Vagina (tissue), 2 donors: Measurements from ENCODE around the gene KBTBD6. TPM values are rescaled to one million over a fixed set of nuclear protein-coding genes. Genes with fewer than 3 reads are reported as not detected.

ENCODE experiments used
- DNase-seq, 2 donors: peaks; one replicate each; pipeline ENCODE4 v3.0.0-alpha.2; 2017; ENCODE audit errors: extremely low spot score in 2 of 2
- H3K27ac ChIP-seq: fragments of 200-600 bp; sonication (generic); one replicate; pipeline ENCODE4 v1.5.1; 2019
- H3K27me3 ChIP-seq: fragments of 200-600 bp; sonication (generic); one replicate; pipeline ENCODE4 v1.5.1; 2019
- H3K36me3 ChIP-seq, 2 donors: fragments of 200-600 bp; sonication (generic); one replicate each; pipeline ENCODE4 v1.5.1; 2017 to 2019
- H3K4me1 ChIP-seq: fragments of 200-600 bp; sonication (generic); one replicate; pipeline ENCODE4 v1.5.1; 2019
- H3K4me3 ChIP-seq, 2 donors: fragments of 200-600 bp; sonication (generic); 1 replicate in 1 of 2; 2 replicates in 1 of 2; pipeline ENCODE4 v1.5.1; 2016 to 2019
- H3K9me3 ChIP-seq: fragments of 200-600 bp; sonication (generic); one replicate; pipeline ENCODE4 v1.5.1; 2019
- CTCF ChIP-seq, 3 experiments: fragments of 450-650 bp in 2 of 3; fragments of 200-600 bp in 1 of 3; sonication (generic) in 1 of 3; IDR thresholded peaks; one replicate each; pipeline ENCODE4 v1.5.1; 2017 to 2019; ENCODE audit warnings: antibody characterized with exemption in 3 of 3, mild to moderate bottlenecking in 2 of 3, moderate library complexity in 2 of 3
- POLR2A ChIP-seq, 2 donors: fragments of 450-650 bp; IDR thresholded peaks; one replicate each; pipeline ENCODE4 v1.6.1; 2017; ENCODE audit warnings: antibody characterized with exemption in 2 of 2, mild to moderate bottlenecking in 2 of 2, moderate library complexity in 2 of 2
- POLR2AphosphoS5 ChIP-seq, 2 donors: sonication (generic); formaldehyde crosslinking; IDR thresholded peaks; one replicate each; pipeline ENCODE4 v1.9.0; 2017; ENCODE audit warnings: antibody characterized with exemption in 2 of 2, mild to moderate bottlenecking in 2 of 2, low read depth in 1 of 2; ENCODE audit not compliant: insufficient read depth in 1 of 2
- intact Hi-C: fragments of 100-400 bp; cut with DNase I; formaldehyde crosslinking; loops from one replicate; pipeline ENCODE4 v1.15.1; 2023
- total RNA-seq: library from RNA; depleted of rRNA; stranded (reverse); fragments of >200 nt; gene quantifications from one replicate; pipeline ENCODE4 v1.2.3, GENCODE V29; 2016

Gene KBTBD6
- total RNA-seq, 1 donor from 2014 or later = 8.1 TPM

GRCh38 chr13:41162151-41162550 lies 29.5 kb upstream of the KBTBD6 start:
- Histone ChIP-seq H3K9me3 (no peaks in the 10 kb centered on the region), H3K27ac (no peak overlapping the region), H3K36me3 (no peaks in the 10 kb centered on the region), H3K27me3 (no peaks in the 10 kb centered on the region), H3K4me3 (no peak overlapping the region), H3K4me1 (no peaks in the 10 kb centered on the region)
- no peak for DNase-seq
- intact Hi-C loops = no loop called here
- TF ChIP-seq POLR2AphosphoS5 (IDR thresholded peaks at IDR 0.05; ENCODE audit: insufficient read depth in 1 of 2, low read depth in 1 of 2) (no peak), POLR2A (IDR thresholded peaks at IDR 0.05) (no peak), CTCF (IDR thresholded peaks at IDR 0.05) (no peak)

- TF ChIP-seq CTCF (IDR thresholded peaks at IDR 0.05) (no peak), POLR2A (IDR thresholded peaks at IDR 0.05) (no peak), POLR2AphosphoS5 (IDR thresholded peaks at IDR 0.05; ENCODE audit: insufficient read depth in 1 of 2, low read depth in 1 of 2) (no peak)
- Histone ChIP-seq H3K36me3 (no peaks in the 10 kb centered on the region), H3K4me1 (no peaks in the 10 kb centered on the region), H3K27ac (no peak overlapping the region), H3K4me3 (no peak overlapping the region), H3K9me3 (no peaks in the 10 kb centered on the region), H3K27me3 (no peaks in the 10 kb centered on the region)
- DNase-seq = no peak
- intact Hi-C loops = no loop called here
These were observed 26.6 kb upstream of the KBTBD6 start for GRCh38 chr13:41159174-41159573.

- intact Hi-C loops = no loop called here
- no peak overlapping the region for H3K27ac ChIP-seq
- H3K4me3 ChIP-seq = no peak overlapping the region
- H3K9me3 ChIP-seq = peaks cover under 1% of the 10 kb centered on the region
- no peaks in the 10 kb centered on the region for H3K27me3 ChIP-seq
- DNase-seq = no peak
- H3K4me1 ChIP-seq = no peaks in the 10 kb centered on the region
- H3K36me3 ChIP-seq = no peaks in the 10 kb centered on the region
- TF ChIP-seq POLR2AphosphoS5 (IDR thresholded peaks at IDR 0.05; ENCODE audit: insufficient read depth in 1 of 2, low read depth in 1 of 2) = no peak
- no peak for TF ChIP-seq CTCF (IDR thresholded peaks at IDR 0.05)
- no peak for TF ChIP-seq POLR2A (IDR thresholded peaks at IDR 0.05)
These were observed 24.6 kb upstream of the KBTBD6 start for GRCh38 chr13:41157048-41157717.

GRCh38 chr13:41156620-41157019 lies 24.0 kb upstream of the KBTBD6 start:
- no peaks in the 10 kb centered on the region for H3K4me1 ChIP-seq
- H3K9me3 ChIP-seq = peaks cover 2% of the 10 kb centered on the region
- DNase-seq = no peak
- no peak overlapping the region for H3K4me3 ChIP-seq
- H3K36me3 ChIP-seq = no peaks in the 10 kb centered on the region
- no peak overlapping the region for H3K27ac ChIP-seq
- H3K27me3 ChIP-seq = no peaks in the 10 kb centered on the region
- intact Hi-C loops = no loop called here
- TF ChIP-seq POLR2A (IDR thresholded peaks at IDR 0.05) = no peak
- TF ChIP-seq CTCF (IDR thresholded peaks at IDR 0.05) = no peak
- TF ChIP-seq POLR2AphosphoS5 (IDR thresholded peaks at IDR 0.05; ENCODE audit: insufficient read depth in 1 of 2, low read depth in 1 of 2) = no peak

- no peaks in the 10 kb centered on the region for H3K4me1 ChIP-seq
- no peaks in the 10 kb centered on the region for H3K27me3 ChIP-seq
- H3K9me3 ChIP-seq = peaks cover 9% of the 10 kb centered on the region
- no peak overlapping the region for H3K27ac ChIP-seq
- TF ChIP-seq CTCF (IDR thresholded peaks at IDR 0.05) (no peak), POLR2A (IDR thresholded peaks at IDR 0.05) (no peak), POLR2AphosphoS5 (IDR thresholded peaks at IDR 0.05; ENCODE audit: insufficient read depth in 1 of 2, low read depth in 1 of 2) (no peak)
- intact Hi-C loops = no loop called here
- H3K4me3 ChIP-seq = no peak overlapping the region
- H3K36me3 ChIP-seq = no peaks in the 10 kb centered on the region
- no peak for DNase-seq
These were observed 21.4 kb upstream of the KBTBD6 start for GRCh38 chr13:41154042-41154441.
